ENCODE results near the gene TBX1. TPM values are rescaled to one million over a fixed set of nuclear protein-coding genes. Genes with fewer than 3 reads are reported as not detected.

TBX1 gene
- polyA plus RNA-seq, 4 donors = 0.23 to 0.41 (median 0.35) TPM

- DNase-seq (ENCODE audit: low read depth in 4 of 4, low spot score in 2 of 4) = no peak
Measured at GRCh38 chr22:19751497-19752245, 8.9 kb upstream of the TBX1 start.

- no peak for DNase-seq (ENCODE audit: low read depth in 4 of 4, low spot score in 2 of 4)
Measured at GRCh38 chr22:19753090-19753842, 7.3 kb upstream of the TBX1 start.

- no peak for DNase-seq (ENCODE audit: low read depth in 4 of 4, low spot score in 2 of 4)
Measured at GRCh38 chr22:19753996-19754700, 6.4 kb upstream of the TBX1 start.

GRCh38 chr22:19754701-19755144 is 5.9 kb upstream of the TBX1 start:
- no peak for DNase-seq (ENCODE audit: low read depth in 4 of 4, low spot score in 2 of 4)

- DNase-seq (ENCODE audit: low read depth in 4 of 4, low spot score in 2 of 4) = no peak
Measured at GRCh38 chr22:19755145-19755710, 5.3 kb upstream of the TBX1 start.

GRCh38 chr22:19755722-19756287 is 4.8 kb upstream of the TBX1 start:
- no peak for DNase-seq (ENCODE audit: low read depth in 4 of 4, low spot score in 2 of 4)

- no peak for DNase-seq (ENCODE audit: low read depth in 4 of 4, low spot score in 2 of 4)
Measured at GRCh38 chr22:19756288-19757128, 4.1 kb upstream of the TBX1 start.

GRCh38 chr22:19757140-19757984 is 3.2 kb upstream of the TBX1 start:
- no peak for DNase-seq (ENCODE audit: low read depth in 4 of 4, low spot score in 2 of 4)

- DNase-seq (ENCODE audit: low read depth in 4 of 4, low spot score in 2 of 4) = no peak
Measured at GRCh38 chr22:19757985-19758895, 2.3 kb upstream of the TBX1 start.

- no peak for DNase-seq (ENCODE audit: low read depth in 4 of 4, low spot score in 2 of 4)
Measured at GRCh38 chr22:19758896-19759426, 1.6 kb upstream of the TBX1 start.

GRCh38 chr22:19759427-19760057 is 1.0 kb upstream of the TBX1 start:
- DNase-seq (ENCODE audit: low read depth in 4 of 4, low spot score in 2 of 4) = no peak

GRCh38 chr22:19760951-19761724 is 560 bp downstream of the TBX1 start:
- DNase-seq (ENCODE audit: low read depth in 4 of 4, low spot score in 2 of 4) = no peak

- DNase-seq (ENCODE audit: low read depth in 4 of 4, low spot score in 2 of 4) = no peak
Measured at GRCh38 chr22:19761725-19762567, 1.4 kb downstream of the TBX1 start.

- no peak for DNase-seq (ENCODE audit: low read depth in 4 of 4, low spot score in 2 of 4)
Measured at GRCh38 chr22:19762568-19763457, 2.2 kb downstream of the TBX1 start.
